Measurements from ENCODE around the gene RYR2. TPM values are rescaled to one million over a fixed set of nuclear protein-coding genes. Genes with fewer than 3 reads are reported as not detected.

Gene RYR2
- total RNA-seq, 1 experiment from 2014 or later, result 4.0 TPM

- no TSS peak for BruUV-seq (replicated peaks)
- H3K27me3 Mint-ChIP-seq (ENCODE audit: insufficient read depth, unreplicated experiment), result no peaks in the 10 kb centered on the region
- no peak for DNase-seq (ENCODE audit: unreplicated experiment)
- intact Hi-C loops (cut with micrococcal nuclease), result no loop called here
- no peaks in the 10 kb centered on the region for H3K9me3 Mint-ChIP-seq (ENCODE audit: unreplicated experiment)
- no peaks in the 10 kb centered on the region for H3K36me3 Mint-ChIP-seq (ENCODE audit: insufficient read depth, unreplicated experiment)
- no peak for TF ChIP-seq CTCF (IDR thresholded peaks at IDR 0.05; ENCODE audit: unreplicated experiment)
- H3K4me3 Mint-ChIP-seq (ENCODE audit: unreplicated experiment), result no peak overlapping the region
- H3K27ac Mint-ChIP-seq (ENCODE audit: low read depth, unreplicated experiment), result no peak overlapping the region
- no peaks in the 10 kb centered on the region for H3K4me1 Mint-ChIP-seq (ENCODE audit: insufficient read depth, unreplicated experiment)
- ChIA-PET CTCF (interaction anchor here (0.7 to 19.3 kb wide), 3 partner anchors 10 to 1060 kb away, joined by 3 to 466 read pairs (median 30); no protein-coding TSS in a partner anchor), POLR2A (no interaction called here)
These were observed 645.8 kb downstream of the RYR2 start for GRCh38 chr1:237687804-237688203.

GRCh38 chr1:237690656-237691055 lies 648.7 kb downstream of the RYR2 start:
- no peaks in the 10 kb centered on the region for H3K4me1 Mint-ChIP-seq (ENCODE audit: insufficient read depth, unreplicated experiment)
- BruUV-seq (replicated peaks), result no TSS peak
- no peak for TF ChIP-seq CTCF (IDR thresholded peaks at IDR 0.05; ENCODE audit: unreplicated experiment)
- DNase-seq (ENCODE audit: unreplicated experiment), result no peak
- intact Hi-C loops (cut with micrococcal nuclease), result no loop called here
- ChIA-PET POLR2A (interaction anchor here (0.7 kb wide), 1 partner anchor 9 kb away, joined by 3 read pairs; no protein-coding TSS in a partner anchor), CTCF (interaction anchor here (0.6 to 1.5 kb wide), 10 partner anchors 13 to 467 kb away, joined by 3 to 5 read pairs (median 4); no protein-coding TSS in a partner anchor)
- H3K27ac Mint-ChIP-seq (ENCODE audit: low read depth, unreplicated experiment), result no peak overlapping the region
- no peak overlapping the region for H3K4me3 Mint-ChIP-seq (ENCODE audit: unreplicated experiment)
- H3K27me3 Mint-ChIP-seq (ENCODE audit: insufficient read depth, unreplicated experiment), result no peaks in the 10 kb centered on the region
- no peaks in the 10 kb centered on the region for H3K9me3 Mint-ChIP-seq (ENCODE audit: unreplicated experiment)
- H3K36me3 Mint-ChIP-seq (ENCODE audit: insufficient read depth, unreplicated experiment), result no peaks in the 10 kb centered on the region

GRCh38 chr1:237692255-237692654 lies 650.3 kb downstream of the RYR2 start:
- intact Hi-C loops (cut with micrococcal nuclease), result no loop called here
- BruUV-seq (replicated peaks), result no TSS peak
- Mint-ChIP-seq H3K36me3 (ENCODE audit: insufficient read depth, unreplicated experiment) (no peaks in the 10 kb centered on the region), H3K4me3 (ENCODE audit: unreplicated experiment) (no peak overlapping the region), H3K9me3 (ENCODE audit: unreplicated experiment) (no peaks in the 10 kb centered on the region), H3K27me3 (ENCODE audit: insufficient read depth, unreplicated experiment) (no peaks in the 10 kb centered on the region), H3K27ac (ENCODE audit: low read depth, unreplicated experiment) (no peak overlapping the region), H3K4me1 (ENCODE audit: insufficient read depth, unreplicated experiment) (no peaks in the 10 kb centered on the region)
- CTCF ChIA-PET, result interaction anchor here (0.6 kb wide), 1 partner anchor 117 kb away, joined by 4 read pairs; no protein-coding TSS in a partner anchor
- POLR2A ChIA-PET, result no interaction called here
- no peak for TF ChIP-seq CTCF (IDR thresholded peaks at IDR 0.05; ENCODE audit: unreplicated experiment)
- DNase-seq (ENCODE audit: unreplicated experiment), result no peak

GRCh38 chr1:237695878-237696277 lies 653.9 kb downstream of the RYR2 start:
- POLR2A ChIA-PET, result no interaction called here
- Mint-ChIP-seq H3K36me3 (ENCODE audit: insufficient read depth, unreplicated experiment) (no peaks in the 10 kb centered on the region), H3K9me3 (ENCODE audit: unreplicated experiment) (no peaks in the 10 kb centered on the region), H3K4me3 (ENCODE audit: unreplicated experiment) (no peak overlapping the region), H3K27me3 (ENCODE audit: insufficient read depth, unreplicated experiment) (no peaks in the 10 kb centered on the region), H3K27ac (ENCODE audit: low read depth, unreplicated experiment) (no peak overlapping the region), H3K4me1 (ENCODE audit: insufficient read depth, unreplicated experiment) (no peaks in the 10 kb centered on the region)
- intact Hi-C loops (cut with micrococcal nuclease), result no loop called here
- CTCF ChIA-PET, result no interaction called here
- DNase-seq (ENCODE audit: unreplicated experiment), result no peak
- no peak for TF ChIP-seq CTCF (IDR thresholded peaks at IDR 0.05; ENCODE audit: unreplicated experiment)
- no TSS peak for BruUV-seq (replicated peaks)

All from MCF 10A (cell line).